ENCODE data around the gene WASL. TPM values are rescaled to one million over a fixed set of nuclear protein-coding genes. Genes with fewer than 3 reads are reported as not detected.
"Not testable (repeated sequence)": the region's sequence is repeated elsewhere in the genome, so short reads cannot be mapped to it uniquely, and the experiment has no call there.

The WASL gene
- 10 to 100 TPM; 27.8 to 38.3 (median 37.8) TPM for total RNA-seq

GRCh38 chr7:123748734-123749536 is at the start of gene WASL:
Gene WASL, minus strand, starts transcription at chr7:123749003. Its CDS starts 269 bp downstream, at chr7:123748734.
- peak; percentile 86 to 90 for DNase-seq (ENCODE audit: low spot score in 2 of 2)
- H3K36me3 ChIP-seq, result no peaks in the 10 kb centered on the region

GRCh38 chr7:123797673-123798531 is 49.1 kb upstream of the WASL start:
- Histone ChIP-seq H3K4me1 (no peaks in the 10 kb centered on the region), H3K27me3 (no peaks in the 10 kb centered on the region), H3K36me3 (no peaks in the 10 kb centered on the region), H3K4me3 (no peak overlapping the region), H3K9me3 (no peaks in the 10 kb centered on the region), H3K27ac (peak overlapping the region; percentile 16 to 19)
- TF ChIP-seq POLR2AphosphoS5 (IDR thresholded peaks at IDR 0.05) (no peak), CTCF (IDR thresholded peaks at IDR 0.05) (peak in 2 of 3 donors; percentile 51 to 68)
- DNase-seq (ENCODE audit: low spot score in 2 of 2), result no peak
- intact Hi-C loops (cut with DNase I; ENCODE audit: low total_unique reads), result no loop called here

More at GRCh38 chr7:123748734-123749536, at the start of gene WASL:
- TF ChIP-seq POLR2A (IDR thresholded peaks at IDR 0.05) (peak; percentile 82), CTCF (IDR thresholded peaks at IDR 0.05) (peak in 1 of 3 donors; percentile 8), POLR2AphosphoS5 (IDR thresholded peaks at IDR 0.05) (peak; percentile 77 to 95 (median 90))
- no peaks in the 10 kb centered on the region for H3K9me3 ChIP-seq
- peaks cover 4 to 19% of the 10 kb centered on the region in 2 donors for H3K4me1 ChIP-seq
- H3K27me3 ChIP-seq, result no peaks in the 10 kb centered on the region
- intact Hi-C loops (cut with DNase I; ENCODE audit: low total_unique reads), result no loop called here
- peak within 1 kb of the TSS; percentile 82 to 93 (median 90) for H3K4me3 ChIP-seq
- H3K27ac ChIP-seq, result peak within 1 kb of the TSS; percentile 98 to 99

GRCh38 chr7:123796568-123796967 is 47.8 kb upstream of the WASL start:
- intact Hi-C loops (cut with DNase I; ENCODE audit: low total_unique reads), result no loop called here
- Histone ChIP-seq H3K27me3 (no peaks in the 10 kb centered on the region), H3K27ac (no peak overlapping the region), H3K4me3 (no peak overlapping the region), H3K36me3 (no peaks in the 10 kb centered on the region), H3K9me3 (no peaks in the 10 kb centered on the region), H3K4me1 (no peaks in the 10 kb centered on the region)
- no peak for TF ChIP-seq CTCF (IDR thresholded peaks at IDR 0.05)
- TF ChIP-seq POLR2AphosphoS5 (IDR thresholded peaks at IDR 0.05), result no peak
- TF ChIP-seq POLR2A (IDR thresholded peaks at IDR 0.05), result no peak
- DNase-seq (ENCODE audit: low spot score in 2 of 2), result no peak

GRCh38 chr7:123795917-123796316 is 47.1 kb upstream of the WASL start:
- intact Hi-C loops (cut with DNase I; ENCODE audit: low total_unique reads), result no loop called here
- H3K4me1 ChIP-seq, result no peaks in the 10 kb centered on the region
- H3K27ac ChIP-seq, result no peak overlapping the region
- H3K4me3 ChIP-seq, result no peak overlapping the region
- H3K36me3 ChIP-seq, result no peaks in the 10 kb centered on the region
- H3K9me3 ChIP-seq, result no peaks in the 10 kb centered on the region
- no peak for DNase-seq (ENCODE audit: low spot score in 2 of 2)
- no peak for TF ChIP-seq POLR2A (IDR thresholded peaks at IDR 0.05)
- no peaks in the 10 kb centered on the region for H3K27me3 ChIP-seq

GRCh38 chr7:123795116-123795515 is 46.3 kb upstream of the WASL start:
- H3K4me1 ChIP-seq; intact Hi-C loops (cut with DNase I; ENCODE audit: low total_unique reads); H3K27ac ChIP-seq; H3K4me3 ChIP-seq; H3K27me3 ChIP-seq; H3K36me3 ChIP-seq; DNase-seq (ENCODE audit: low spot score in 2 of 2); H3K9me3 ChIP-seq: not testable (repeated sequence)

- no peaks in the 10 kb centered on the region for H3K4me1 ChIP-seq
- H3K36me3 ChIP-seq, result no peaks in the 10 kb centered on the region
- TF ChIP-seq POLR2A (IDR thresholded peaks at IDR 0.05) (no peak), POLR2AphosphoS5 (IDR thresholded peaks at IDR 0.05) (no peak), CTCF (IDR thresholded peaks at IDR 0.05) (no peak)
- H3K9me3 ChIP-seq, result no peaks in the 10 kb centered on the region
- no peaks in the 10 kb centered on the region for H3K27me3 ChIP-seq
- H3K27ac ChIP-seq, result no peak overlapping the region
- DNase-seq (ENCODE audit: low spot score in 2 of 2), result no peak
- intact Hi-C loops (cut with DNase I; ENCODE audit: low total_unique reads), result no loop called here
- H3K4me3 ChIP-seq, result no peak overlapping the region
These were observed 43.7 kb upstream of the WASL start for GRCh38 chr7:123792547-123792946.

Measured in breast epithelium (tissue), 4 donors.